Stomach (tissue), 4 donors: ENCODE data around the gene SH3RF3.

ENCODE experiments used
- CTCF ChIP-seq, 7 experiments: fragments of 450-650 bp in 4 of 7; fragments of 200-600 bp in 3 of 7; sonication (generic) in 3 of 7; IDR thresholded peaks; one replicate each; pipeline ENCODE4 v1.5.1; 2016 to 2019; ENCODE audit warnings: antibody characterized with exemption in 7 of 7, control low read depth in 2 of 7, mild to moderate bottlenecking in 1 of 7
- EP300 ChIP-seq: sonication (generic); formaldehyde crosslinking; IDR thresholded peaks from one replicate; pipeline ENCODE4 v1.6.1; 2017; ENCODE audit warnings: antibody characterized with exemption
- POLR2A ChIP-seq, 4 donors: fragments of 450-650 bp; IDR thresholded peaks; one replicate each; pipeline ENCODE4 v1.6.1; 2016; ENCODE audit warnings: antibody characterized with exemption in 4 of 4, control low read depth in 2 of 4, mild to moderate bottlenecking in 1 of 4, moderate library complexity in 1 of 4
- POLR2AphosphoS5 ChIP-seq, 3 donors: sonication (generic); formaldehyde crosslinking; IDR thresholded peaks; one replicate each; pipeline ENCODE4 v1.6.1; 2016; ENCODE audit warnings: antibody characterized with exemption in 3 of 3

GRCh38 chr2:109178968-109179367 is 50.0 kb downstream of the SH3RF3 start:
- TF ChIP-seq CTCF (IDR thresholded peaks at IDR 0.05) = no peak
- no peak for TF ChIP-seq POLR2A (IDR thresholded peaks at IDR 0.05)
- no peak for TF ChIP-seq EP300
- TF ChIP-seq POLR2AphosphoS5 (IDR thresholded peaks at IDR 0.05) = no peak
